Body of pancreas (tissue), 4 donors: Measurements from ENCODE around the gene B3GAT3.

Source experiments
- POLR2A ChIP-seq, 3 donors: fragments of 450-650 bp; IDR thresholded peaks; one replicate each; pipeline ENCODE4 v1.6.1; 2016; ENCODE audit warnings: antibody characterized with exemption in 3 of 3, mild to moderate bottlenecking in 2 of 3
- TF ChIP-seq, protein P1 (sequence below), 7 experiments: fragments of 450-650 bp in 4 of 7; fragments of 200-600 bp in 3 of 7; sonication (generic) in 3 of 7; IDR thresholded peaks; one replicate each; pipeline ENCODE4 v1.5.1; 2016 to 2019; ENCODE audit warnings: antibody characterized with exemption in 7 of 7

GRCh38 chr11:62652161-62653006 is 30.6 kb upstream of the B3GAT3 start:
- TF ChIP-seq, protein P1, sequence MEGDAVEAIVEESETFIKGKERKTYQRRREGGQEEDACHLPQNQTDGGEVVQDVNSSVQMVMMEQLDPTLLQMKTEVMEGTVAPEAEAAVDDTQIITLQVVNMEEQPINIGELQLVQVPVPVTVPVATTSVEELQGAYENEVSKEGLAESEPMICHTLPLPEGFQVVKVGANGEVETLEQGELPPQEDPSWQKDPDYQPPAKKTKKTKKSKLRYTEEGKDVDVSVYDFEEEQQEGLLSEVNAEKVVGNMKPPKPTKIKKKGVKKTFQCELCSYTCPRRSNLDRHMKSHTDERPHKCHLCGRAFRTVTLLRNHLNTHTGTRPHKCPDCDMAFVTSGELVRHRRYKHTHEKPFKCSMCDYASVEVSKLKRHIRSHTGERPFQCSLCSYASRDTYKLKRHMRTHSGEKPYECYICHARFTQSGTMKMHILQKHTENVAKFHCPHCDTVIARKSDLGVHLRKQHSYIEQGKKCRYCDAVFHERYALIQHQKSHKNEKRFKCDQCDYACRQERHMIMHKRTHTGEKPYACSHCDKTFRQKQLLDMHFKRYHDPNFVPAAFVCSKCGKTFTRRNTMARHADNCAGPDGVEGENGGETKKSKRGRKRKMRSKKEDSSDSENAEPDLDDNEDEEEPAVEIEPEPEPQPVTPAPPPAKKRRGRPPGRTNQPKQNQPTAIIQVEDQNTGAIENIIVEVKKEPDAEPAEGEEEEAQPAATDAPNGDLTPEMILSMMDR (IDR thresholded peaks at IDR 0.05), result no peak
- no peak for TF ChIP-seq POLR2A (IDR thresholded peaks at IDR 0.05)
